ENCODE results near the gene TMUB2.
"Not testable (repeated sequence)": the region's sequence is repeated elsewhere in the genome, so short reads cannot be mapped to it uniquely, and the experiment has no call there.

DNA sequence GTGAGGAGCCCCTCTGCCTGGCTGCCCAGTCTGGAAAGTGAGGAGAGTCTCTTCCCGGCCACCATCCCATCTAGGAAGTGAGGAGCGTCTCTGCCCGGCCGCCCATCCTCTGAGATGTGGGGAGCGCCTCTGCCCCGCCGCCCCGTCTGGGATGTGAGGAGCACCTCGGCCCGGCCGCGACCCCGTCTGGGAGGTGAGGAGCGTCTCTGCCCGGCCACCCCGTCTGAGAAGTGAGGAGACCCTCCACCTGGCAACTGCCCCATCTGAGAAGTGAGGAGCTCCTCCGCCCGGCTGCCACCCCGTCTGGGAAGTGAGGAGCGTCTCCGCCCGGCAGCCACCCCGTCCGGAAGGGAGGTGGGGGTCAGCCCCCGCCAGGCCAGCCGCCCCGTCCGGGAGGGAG is 51.1 kb downstream of the TMUB2 start:
- not testable (repeated sequence) for TF ChIP-seq EZH2 (IDR thresholded peaks at IDR 0.05; ENCODE audit: insufficient read depth, poor library complexity, severe bottlenecking); EZH2phosphoT487 (IDR thresholded peaks at IDR 0.05; ENCODE audit: insufficient read depth, low read depth)
